Stimulated activated CD8-positive, alpha-beta memory T cell treated with anti-CD3 and anti-CD28 coated beads, Interleukin-7, amount 100 ng/mL, for 1 hour (primary cell): ENCODE results near the gene OR13C8.

Source experiments
- DNase-seq, 2 donors: peaks; one replicate each; pipeline ENCODE4 v3.0.0-alpha.2; 2020; ENCODE audit warnings: low read depth in 2 of 2

OR13C8 gene

GRCh38 chr9:104617418-104617817 lies 48.5 kb downstream of the OR13C8 start:
- no peak for DNase-seq

GRCh38 chr9:104618104-104618503 lies 49.1 kb downstream of the OR13C8 start, which contains the start of gene OR13C9:
TSS of gene OR13C9 (minus strand) at chr9:104618204. CDS start at chr9:104618204, 0 bp downstream.
- no peak for DNase-seq
